ENCODE measurements around the gene SH3PXD2A. TPM values are rescaled to one million over a fixed set of nuclear protein-coding genes. Genes with fewer than 3 reads are reported as not detected.
"Not testable (repeated sequence)": the region's sequence is repeated elsewhere in the genome, so short reads cannot be mapped to it uniquely, and the experiment has no call there.

SH3PXD2A gene
- total RNA-seq, 1 experiment from 2014 or later = 0.07 TPM

DNA sequence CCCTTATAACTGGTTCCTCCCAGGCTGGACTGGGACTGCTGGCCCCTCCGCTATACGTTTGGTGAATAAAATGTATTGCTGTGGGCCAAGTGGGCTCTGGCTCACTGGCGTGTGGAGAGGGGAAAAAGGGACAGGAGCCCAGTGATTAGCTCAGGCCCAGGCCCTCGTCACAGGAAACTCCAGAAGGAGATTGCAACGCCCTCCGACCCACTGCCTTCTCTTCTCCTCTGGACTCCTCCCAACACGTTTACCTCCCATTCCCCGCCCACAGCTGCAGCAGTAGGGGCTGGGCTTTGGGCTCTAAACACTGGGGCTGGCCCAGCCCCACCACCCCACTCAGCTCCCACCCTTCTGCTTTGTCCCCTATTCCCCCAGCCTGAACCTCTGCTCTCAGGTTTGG, 188.0 kb downstream of the SH3PXD2A start:
- no peaks in the 10 kb centered on the region for H3K36me3 ChIP-seq (ENCODE audit: insufficient read depth, low read length)
- H3K4me1 ChIP-seq (ENCODE audit: low read length) = no peaks in the 10 kb centered on the region
- no peaks in the 10 kb centered on the region for H3K9me3 ChIP-seq (ENCODE audit: low read length)
- no peaks in the 10 kb centered on the region for H4K20me1 ChIP-seq (ENCODE audit: insufficient read depth, low read depth, low read length)
- no peak overlapping the region for H2AFZ ChIP-seq (ENCODE audit: low read length)
- H3K4me3 ChIP-seq (ENCODE audit: low read length) = no peak overlapping the region
- H3K27me3 ChIP-seq (ENCODE audit: low read length) = no peaks in the 10 kb centered on the region
- no peak overlapping the region for H3K9ac ChIP-seq (ENCODE audit: low read length)
- no peak for DNase-seq
- no peak overlapping the region for H3K27ac ChIP-seq (ENCODE audit: low read length)
- no peaks in the 10 kb centered on the region for H3K9me2 ChIP-seq (replicated peaks; ENCODE audit: insufficient read depth, low read length)
- H3K4me2 ChIP-seq (ENCODE audit: low read depth, low read length, poor library complexity, severe bottlenecking) = no peak overlapping the region
- H3K79me2 ChIP-seq (ENCODE audit: low read length) = no peaks in the 10 kb centered on the region

DNA sequence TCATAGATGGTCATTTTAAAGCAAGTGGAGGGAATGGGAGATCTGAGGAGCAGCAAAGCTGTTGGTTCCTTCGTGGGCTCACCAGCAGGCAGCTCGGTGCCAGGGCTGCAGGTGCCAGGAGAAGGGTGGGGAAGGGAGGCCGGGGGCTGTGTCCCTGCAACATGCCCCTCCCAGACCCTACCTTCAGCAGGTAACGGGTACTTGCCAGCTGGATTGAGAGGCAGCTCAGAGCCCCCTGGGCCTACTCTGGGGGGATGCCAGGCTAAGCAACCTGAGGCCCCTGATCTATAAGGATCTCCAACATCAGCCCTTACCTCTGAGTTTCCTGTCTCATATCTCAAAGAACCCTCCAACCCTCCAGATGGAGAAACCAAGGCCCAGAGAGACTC, 188.6 kb downstream of the SH3PXD2A start:
- no peak for DNase-seq
- Histone ChIP-seq H3K4me2 (ENCODE audit: low read depth, low read length, poor library complexity, severe bottlenecking) (no peak overlapping the region), H2AFZ (ENCODE audit: low read length) (no peak overlapping the region), H4K20me1 (ENCODE audit: insufficient read depth, low read depth, low read length) (no peaks in the 10 kb centered on the region), H3K9me2 (replicated peaks; ENCODE audit: insufficient read depth, low read length) (no peaks in the 10 kb centered on the region), H3K36me3 (ENCODE audit: insufficient read depth, low read length) (no peaks in the 10 kb centered on the region), H3K4me1 (ENCODE audit: low read length) (no peaks in the 10 kb centered on the region), H3K79me2 (ENCODE audit: low read length) (no peaks in the 10 kb centered on the region), H3K27me3 (ENCODE audit: low read length) (no peaks in the 10 kb centered on the region), H3K9me3 (ENCODE audit: low read length) (no peaks in the 10 kb centered on the region), H3K9ac (ENCODE audit: low read length) (no peak overlapping the region), H3K27ac (ENCODE audit: low read length) (no peak overlapping the region), H3K4me3 (ENCODE audit: low read length) (no peak overlapping the region)

DNA sequence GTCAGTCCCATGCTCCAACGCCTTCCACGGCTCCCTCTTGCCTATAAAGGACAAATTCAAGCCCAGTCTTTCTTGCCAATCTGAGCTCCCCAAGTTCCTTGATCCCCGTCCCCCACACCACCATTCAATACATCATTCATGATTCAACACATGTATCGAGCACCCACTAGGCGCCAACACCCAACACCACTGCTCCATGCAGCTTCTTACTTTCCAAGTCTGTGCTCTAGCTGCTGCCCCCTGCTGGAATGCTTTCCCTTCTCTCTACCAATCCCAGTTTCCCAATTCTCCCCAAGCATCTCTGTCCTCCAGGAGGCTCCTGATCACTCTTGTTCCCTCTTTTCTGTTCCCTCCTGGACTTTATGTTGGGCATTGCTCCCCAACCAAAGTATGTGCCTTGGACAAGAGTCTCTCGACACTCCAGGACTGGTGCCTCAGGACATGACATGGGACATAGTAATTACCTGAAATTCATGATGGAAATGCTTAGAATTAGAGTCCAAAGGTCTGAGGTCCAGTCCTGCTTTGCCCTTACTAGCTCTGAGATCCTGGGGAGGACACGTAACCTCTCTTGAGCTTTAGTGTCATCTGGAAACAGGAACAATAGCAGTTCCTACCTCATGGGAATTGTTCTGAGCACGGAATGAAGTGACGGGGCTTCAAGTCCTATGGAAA, 189.2 kb downstream of the SH3PXD2A start:
- H3K4me2 ChIP-seq (ENCODE audit: low read depth, low read length, poor library complexity, severe bottlenecking) = no peak overlapping the region
- H4K20me1 ChIP-seq (ENCODE audit: insufficient read depth, low read depth, low read length) = no peaks in the 10 kb centered on the region
- no peaks in the 10 kb centered on the region for H3K9me3 ChIP-seq (ENCODE audit: low read length)
- H3K27ac ChIP-seq (ENCODE audit: low read length) = no peak overlapping the region
- H3K9me2 ChIP-seq (replicated peaks; ENCODE audit: insufficient read depth, low read length) = no peaks in the 10 kb centered on the region
- peak; percentile 56 for DNase-seq
- H2AFZ ChIP-seq (ENCODE audit: low read length) = no peak overlapping the region
- H3K36me3 ChIP-seq (ENCODE audit: insufficient read depth, low read length) = no peaks in the 10 kb centered on the region
- H3K79me2 ChIP-seq (ENCODE audit: low read length) = no peaks in the 10 kb centered on the region
- no peak overlapping the region for H3K9ac ChIP-seq (ENCODE audit: low read length)
- no peak overlapping the region for H3K4me3 ChIP-seq (ENCODE audit: low read length)
- no peaks in the 10 kb centered on the region for H3K4me1 ChIP-seq (ENCODE audit: low read length)
- H3K27me3 ChIP-seq (ENCODE audit: low read length) = no peaks in the 10 kb centered on the region

DNA sequence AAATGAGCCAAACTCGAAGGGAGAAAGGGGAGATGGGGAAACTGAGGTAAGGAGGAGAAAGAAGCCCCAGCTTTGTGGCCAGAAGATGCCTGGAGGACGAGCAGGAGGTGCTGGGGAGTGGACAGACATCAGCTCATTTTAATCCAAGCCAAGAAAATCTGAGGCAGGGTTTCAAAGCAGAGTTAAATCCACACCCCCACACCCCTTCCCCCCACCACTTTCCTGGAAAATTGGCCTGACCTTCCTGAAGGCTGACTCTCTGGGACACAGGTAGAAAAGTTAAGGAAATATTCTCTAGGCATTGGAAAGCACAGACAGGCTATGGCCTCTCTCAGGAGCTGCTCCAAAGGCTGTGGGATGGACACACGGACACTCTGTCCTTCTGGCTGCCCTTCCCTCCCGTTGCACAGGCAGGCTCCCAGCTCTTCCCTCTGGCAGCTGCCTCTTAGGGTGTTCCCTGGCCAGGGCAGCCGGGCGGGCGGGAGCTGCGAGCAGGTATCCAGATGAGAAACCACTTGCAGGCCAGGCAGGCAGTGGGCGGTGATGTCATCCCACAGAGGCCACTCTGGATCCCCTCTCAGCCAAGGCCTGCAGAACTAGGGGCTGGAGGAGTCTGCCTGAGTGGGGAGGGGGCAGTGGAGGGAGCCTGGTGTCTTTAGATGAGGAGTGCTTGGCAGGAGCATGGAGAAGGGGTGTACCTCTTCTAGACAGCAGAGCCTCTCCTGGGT, 190.1 kb downstream of the SH3PXD2A start:
- Histone ChIP-seq H3K4me2 (ENCODE audit: low read depth, low read length, poor library complexity, severe bottlenecking) (no peak overlapping the region), H3K4me3 (ENCODE audit: low read length) (no peak overlapping the region)

DNA sequence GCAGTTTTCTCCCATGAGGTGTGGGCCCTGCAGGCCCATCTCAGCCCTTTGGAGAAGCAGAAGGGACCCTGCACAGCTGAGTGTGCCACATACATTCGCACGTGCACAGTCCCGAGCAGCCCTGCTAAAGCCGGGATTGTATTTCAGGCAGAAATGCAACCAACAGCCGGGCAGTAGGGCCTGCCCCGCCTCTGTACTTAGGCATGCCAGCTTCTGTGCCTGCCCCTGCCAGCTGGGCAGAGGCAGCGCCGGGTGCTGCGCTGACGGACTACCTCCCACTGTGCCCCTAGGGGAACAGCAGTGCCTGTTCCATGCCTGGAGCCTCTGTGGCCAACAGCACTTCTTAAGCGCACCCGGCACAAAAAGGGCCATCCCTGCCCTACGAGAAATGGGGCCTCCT, 191.6 kb downstream of the SH3PXD2A start:
- H3K9ac ChIP-seq (ENCODE audit: low read length) = no peak overlapping the region

More for the DNA sequence above, 190.1 kb downstream of the SH3PXD2A start:
- Histone ChIP-seq H3K27me3 (ENCODE audit: low read length) (no peaks in the 10 kb centered on the region), H4K20me1 (ENCODE audit: insufficient read depth, low read depth, low read length) (no peaks in the 10 kb centered on the region), H3K27ac (ENCODE audit: low read length) (no peak overlapping the region), H3K4me1 (ENCODE audit: low read length) (no peaks in the 10 kb centered on the region), H3K36me3 (ENCODE audit: insufficient read depth, low read length) (no peaks in the 10 kb centered on the region), H2AFZ (ENCODE audit: low read length) (no peak overlapping the region), H3K9ac (ENCODE audit: low read length) (no peak overlapping the region), H3K9me2 (replicated peaks; ENCODE audit: insufficient read depth, low read length) (no peaks in the 10 kb centered on the region), H3K9me3 (ENCODE audit: low read length) (no peaks in the 10 kb centered on the region), H3K79me2 (ENCODE audit: low read length) (no peaks in the 10 kb centered on the region)
- DNase-seq = no peak

DNA sequence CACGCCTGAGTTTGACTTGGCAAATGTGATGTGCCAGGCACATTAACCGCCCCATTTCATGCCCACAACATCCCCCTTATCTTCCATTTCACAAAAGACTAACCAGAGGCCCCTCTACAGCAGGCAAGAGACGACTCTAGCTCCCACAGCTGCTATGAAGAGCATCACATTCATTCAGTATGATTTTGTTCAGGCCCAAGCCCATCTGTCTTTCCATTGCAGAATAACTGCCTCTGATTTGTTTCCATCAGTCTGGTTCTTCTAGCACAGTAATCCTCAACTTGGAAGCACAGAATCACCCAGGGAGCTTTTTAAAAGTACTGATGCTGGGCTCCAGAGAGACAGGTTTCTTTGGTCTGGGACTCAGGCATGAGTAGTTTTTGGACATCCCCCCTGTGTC, 192.1 kb downstream of the SH3PXD2A start:
- H3K4me3 ChIP-seq (ENCODE audit: low read length) = no peak overlapping the region

More for the DNA sequence above, 191.6 kb downstream of the SH3PXD2A start:
- H3K4me1 ChIP-seq (ENCODE audit: low read length) = no peaks in the 10 kb centered on the region
- DNase-seq = no peak
- no peaks in the 10 kb centered on the region for H3K36me3 ChIP-seq (ENCODE audit: insufficient read depth, low read length)
- no peaks in the 10 kb centered on the region for H3K79me2 ChIP-seq (ENCODE audit: low read length)
- no peak overlapping the region for H3K4me2 ChIP-seq (ENCODE audit: low read depth, low read length, poor library complexity, severe bottlenecking)
- no peak overlapping the region for H3K27ac ChIP-seq (ENCODE audit: low read length)
- no peak overlapping the region for H3K4me3 ChIP-seq (ENCODE audit: low read length)
- no peaks in the 10 kb centered on the region for H3K27me3 ChIP-seq (ENCODE audit: low read length)
- no peaks in the 10 kb centered on the region for H3K9me3 ChIP-seq (ENCODE audit: low read length)
- H4K20me1 ChIP-seq (ENCODE audit: insufficient read depth, low read depth, low read length) = no peaks in the 10 kb centered on the region
- H2AFZ ChIP-seq (ENCODE audit: low read length) = no peak overlapping the region
- no peaks in the 10 kb centered on the region for H3K9me2 ChIP-seq (replicated peaks; ENCODE audit: insufficient read depth, low read length)

DNA sequence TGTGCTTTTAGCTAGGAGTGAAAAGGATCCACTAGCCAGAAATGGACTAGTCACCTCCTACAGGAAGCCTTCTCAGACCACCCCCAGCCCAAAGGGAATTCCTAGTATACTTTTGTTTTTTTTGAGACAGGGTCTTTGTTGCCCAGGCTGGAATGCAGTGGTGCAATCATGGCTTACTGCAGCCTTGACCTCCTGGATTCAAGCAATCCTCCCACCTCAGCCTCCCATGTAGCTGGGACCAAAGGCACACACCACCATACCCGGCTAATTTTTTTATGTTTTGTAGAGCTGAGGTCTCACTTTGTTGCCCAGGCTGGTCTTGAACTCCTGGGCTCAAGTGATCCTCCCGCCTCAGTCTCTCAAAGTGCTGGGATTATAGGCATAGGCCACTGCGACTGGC, 192.7 kb downstream of the SH3PXD2A start:
- not testable (repeated sequence) for H3K4me3 ChIP-seq (ENCODE audit: low read length); H3K9me2 ChIP-seq (replicated peaks; ENCODE audit: insufficient read depth, low read length); H2AFZ ChIP-seq (ENCODE audit: low read length); H3K79me2 ChIP-seq (ENCODE audit: low read length); H3K9ac ChIP-seq (ENCODE audit: low read length); H3K4me2 ChIP-seq (ENCODE audit: low read depth, low read length, poor library complexity, severe bottlenecking); H3K4me1 ChIP-seq (ENCODE audit: low read length); H3K27me3 ChIP-seq (ENCODE audit: low read length); H3K36me3 ChIP-seq (ENCODE audit: insufficient read depth, low read length); H3K27ac ChIP-seq (ENCODE audit: low read length); H3K9me3 ChIP-seq (ENCODE audit: low read length); DNase-seq; H4K20me1 ChIP-seq (ENCODE audit: insufficient read depth, low read depth, low read length)

More for the DNA sequence above, 192.1 kb downstream of the SH3PXD2A start:
- Histone ChIP-seq H4K20me1 (ENCODE audit: insufficient read depth, low read depth, low read length) (no peaks in the 10 kb centered on the region), H3K4me1 (ENCODE audit: low read length) (no peaks in the 10 kb centered on the region), H2AFZ (ENCODE audit: low read length) (no peak overlapping the region), H3K9ac (ENCODE audit: low read length) (no peak overlapping the region), H3K4me2 (ENCODE audit: low read depth, low read length, poor library complexity, severe bottlenecking) (no peak overlapping the region), H3K79me2 (ENCODE audit: low read length) (no peaks in the 10 kb centered on the region), H3K27ac (ENCODE audit: low read length) (no peak overlapping the region), H3K36me3 (ENCODE audit: insufficient read depth, low read length) (no peaks in the 10 kb centered on the region), H3K9me2 (replicated peaks; ENCODE audit: insufficient read depth, low read length) (no peaks in the 10 kb centered on the region), H3K9me3 (ENCODE audit: low read length) (no peaks in the 10 kb centered on the region), H3K27me3 (ENCODE audit: low read length) (no peaks in the 10 kb centered on the region)
- no peak for DNase-seq

DNA sequence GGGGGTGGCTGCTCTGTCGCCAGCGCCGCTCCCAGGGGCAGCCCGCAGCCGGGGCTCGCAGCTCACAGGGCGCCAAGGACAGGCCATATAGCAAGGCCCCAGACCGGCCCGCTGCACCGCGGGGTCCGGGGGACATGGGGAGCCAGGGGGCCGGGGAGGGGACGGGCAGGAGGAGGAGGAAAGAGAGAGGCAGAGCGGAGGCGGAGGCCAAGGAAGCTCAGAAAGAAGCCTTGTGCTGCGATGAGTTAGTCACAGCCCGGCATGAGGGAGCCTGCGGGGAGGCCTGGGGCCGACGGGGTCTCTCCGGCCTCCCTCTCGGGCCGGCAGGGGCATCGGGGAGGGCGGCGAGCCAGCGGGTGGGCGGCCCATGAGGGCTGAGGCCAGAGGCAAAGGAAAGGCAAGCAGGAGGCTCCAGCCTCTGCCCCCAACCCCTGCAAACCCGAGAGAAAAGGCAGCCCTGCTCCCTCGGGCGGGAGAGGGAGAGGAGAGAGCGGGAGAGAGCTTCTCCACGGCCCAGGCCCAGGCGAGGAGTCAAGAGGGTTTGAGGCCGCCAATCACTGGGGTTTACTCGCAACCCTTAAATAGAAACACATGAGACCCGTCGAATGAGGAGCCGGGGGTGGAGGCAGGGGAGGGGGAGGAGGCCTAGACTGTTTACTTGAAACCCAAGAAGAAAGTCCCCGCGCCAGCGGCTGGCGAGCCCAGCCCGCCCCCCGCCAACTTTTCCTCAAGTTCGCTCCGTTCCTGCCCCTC, 194.0 kb downstream of the SH3PXD2A start:
- H3K9me2 ChIP-seq (replicated peaks; ENCODE audit: insufficient read depth, low read length) = no peaks in the 10 kb centered on the region
- H3K79me2 ChIP-seq (ENCODE audit: low read length) = no peaks in the 10 kb centered on the region
- H4K20me1 ChIP-seq (ENCODE audit: insufficient read depth, low read depth, low read length) = no peaks in the 10 kb centered on the region
- H3K36me3 ChIP-seq (ENCODE audit: insufficient read depth, low read length) = no peaks in the 10 kb centered on the region
- H3K4me2 ChIP-seq (ENCODE audit: low read depth, low read length, poor library complexity, severe bottlenecking) = no peak overlapping the region
- 0 out of 2 replicates have a peak, but pooled peaks cover 3% of the 10 kb centered on the region for H3K27me3 ChIP-seq (ENCODE audit: low read length)
- no peak overlapping the region for H3K4me3 ChIP-seq (ENCODE audit: low read length)
- DNase-seq = no peak
- H3K9ac ChIP-seq (ENCODE audit: low read length) = no peak overlapping the region
- H3K9me3 ChIP-seq (ENCODE audit: low read length) = no peaks in the 10 kb centered on the region
- no peak overlapping the region for H2AFZ ChIP-seq (ENCODE audit: low read length)
- no peaks in the 10 kb centered on the region for H3K4me1 ChIP-seq (ENCODE audit: low read length)
- H3K27ac ChIP-seq (ENCODE audit: low read length) = no peak overlapping the region

All from Karpas-422 (cell line).